Astrocyte (in vitro differentiated cells and primary cell): ENCODE measurements around the gene NCAPD2. TPM values are rescaled to one million over a fixed set of nuclear protein-coding genes. Genes with fewer than 3 reads are reported as not detected.

Source experiments
- DNase-seq: peaks from one replicate; pipeline ENCODE4 v3.0.0-alpha.2; 2010; ENCODE audit warnings: low read depth
- FAIRE-seq: peaks from 2 replicates; lab custom pipeline; 2011; peaks lifted over from hg19 to GRCh38; lab: Jason Lieb, UNC
- H2AFZ ChIP-seq: 2 replicates; pipeline ENCODE4 v1.6.0; 2012; ENCODE audit warnings: low read depth, low read length, inconsistent platforms
- H3K27ac ChIP-seq: 2 replicates; pipeline ENCODE4 v1.5.1; 2011; ENCODE audit warnings: low read depth, low read length, inconsistent platforms
- H3K27me3 ChIP-seq: 2 replicates; pipeline ENCODE4 v1.6.0; 2011; ENCODE audit warnings: low read length, inconsistent platforms; ENCODE audit not compliant: insufficient read depth
- H3K36me3 ChIP-seq: 2 replicates; pipeline ENCODE4 v1.5.1; 2011; ENCODE audit warnings: low read length, inconsistent platforms; ENCODE audit not compliant: insufficient read depth
- H3K4me1 ChIP-seq: 2 replicates; pipeline ENCODE4 v1.5.1; 2011; ENCODE audit warnings: low read length, inconsistent platforms; ENCODE audit not compliant: insufficient read depth
- H3K4me2 ChIP-seq: 2 replicates; pipeline ENCODE4 v1.6.0; 2012; ENCODE audit warnings: low read length, inconsistent platforms
- H3K4me3 ChIP-seq: 2 replicates; pipeline ENCODE4 v1.5.1; 2011; ENCODE audit warnings: low read depth, mild to moderate bottlenecking, low read length, inconsistent platforms; ENCODE audit not compliant: insufficient read depth
- H3K79me2 ChIP-seq: 2 replicates; pipeline ENCODE4 v1.6.0; 2012; ENCODE audit warnings: mild to moderate bottlenecking, low read length, inconsistent platforms; ENCODE audit not compliant: insufficient read depth
- H3K9ac ChIP-seq: 2 replicates; pipeline ENCODE4 v1.6.0; 2012; ENCODE audit warnings: mild to moderate bottlenecking, low read length, inconsistent platforms
- H3K9me3 ChIP-seq: 2 replicates; pipeline ENCODE4 v1.5.1; 2012; ENCODE audit warnings: low read depth, mild to moderate bottlenecking, low read length, inconsistent platforms; ENCODE audit not compliant: insufficient read depth
- H4K20me1 ChIP-seq: 2 replicates; pipeline ENCODE4 v1.6.0; 2012; ENCODE audit warnings: low read length, inconsistent platforms; ENCODE audit not compliant: insufficient read depth
- H3K27ac Mint-ChIP-seq: one replicate; pipeline ENCODE4 v1.8.0; 2021; ENCODE audit warnings: mild to moderate bottlenecking, mixed read lengths; ENCODE audit not compliant: unreplicated experiment
- H3K27me3 Mint-ChIP-seq: one replicate; pipeline ENCODE4 v1.8.0; 2021; ENCODE audit warnings: low read depth, mixed read lengths; ENCODE audit not compliant: unreplicated experiment
- H3K36me3 Mint-ChIP-seq: one replicate; pipeline ENCODE4 v1.8.0; 2021; ENCODE audit warnings: low read depth, mixed read lengths; ENCODE audit not compliant: unreplicated experiment
- H3K4me1 Mint-ChIP-seq: one replicate; pipeline ENCODE4 v1.8.0; 2021; ENCODE audit warnings: low read depth, mixed read lengths; ENCODE audit not compliant: unreplicated experiment
- H3K4me3 Mint-ChIP-seq: one replicate; pipeline ENCODE4 v1.8.0; 2021; ENCODE audit warnings: mild to moderate bottlenecking, moderate library complexity, mixed read lengths; ENCODE audit not compliant: unreplicated experiment
- H3K9me3 Mint-ChIP-seq: one replicate; pipeline ENCODE4 v1.8.0; 2021; ENCODE audit warnings: mild to moderate bottlenecking, mixed read lengths; ENCODE audit not compliant: unreplicated experiment
- CTCF ChIP-seq: IDR thresholded peaks from 2 replicates; pipeline ENCODE4 v1.5.1; 2011; ENCODE audit warnings: low read depth, mild to moderate bottlenecking, inconsistent platforms, low read length, moderate library complexity; ENCODE audit not compliant: insufficient read depth
- EZH2 ChIP-seq: IDR thresholded peaks from 2 replicates; pipeline ENCODE4 v1.6.1; 2012; ENCODE audit warnings: mild to moderate bottlenecking, low read length, inconsistent platforms; ENCODE audit not compliant: insufficient read depth
- total RNA-seq: library from RNA; stranded (reverse); gene quantifications from 2 replicates; pipeline ENCODE4 v1.2.1, GENCODE V29; 2021

NCAPD2 gene
- total RNA-seq, 1 donor from 2014 or later = 18.6 TPM

GRCh38 chr12:6553051-6553868, 59.4 kb downstream of the NCAPD2 start:
- peaks cover 13% of the 10 kb centered on the region for H3K36me3 ChIP-seq
- Mint-ChIP-seq H3K27ac (peak overlapping the region; percentile 98), H3K4me1 (peaks cover 41% of the 10 kb centered on the region), H3K36me3 (peaks cover 10% of the 10 kb centered on the region), H3K27me3 (no peaks in the 10 kb centered on the region), H3K4me3 (peak overlapping the region; percentile 80), H3K9me3 (no peaks in the 10 kb centered on the region)
- peaks cover 42% of the 10 kb centered on the region for H4K20me1 ChIP-seq
- H3K9ac ChIP-seq = peak overlapping the region; percentile 75
- peak overlapping the region; percentile 2 for H3K4me3 ChIP-seq
- H3K9me3 ChIP-seq = no peaks in the 10 kb centered on the region
- no peaks in the 10 kb centered on the region for H3K27me3 ChIP-seq
- DNase-seq (peak; percentile 56), FAIRE-seq (peak; percentile 97)
- TF ChIP-seq EZH2 (no peak), CTCF (no peak)
- peak overlapping the region; percentile 82 for H3K27ac ChIP-seq
- no peak overlapping the region for H2AFZ ChIP-seq
- peak overlapping the region; percentile 98 for H3K4me2 ChIP-seq
- peaks cover 68% of the 10 kb centered on the region for H3K79me2 ChIP-seq
- peaks cover 65% of the 10 kb centered on the region for H3K4me1 ChIP-seq

GRCh38 chr12:6554168-6555017, 60.5 kb downstream of the NCAPD2 start:
- TF ChIP-seq CTCF (peak; percentile 55), EZH2 (no peak)
- no peaks in the 10 kb centered on the region for H3K27me3 ChIP-seq
- peaks cover 67% of the 10 kb centered on the region for H3K79me2 ChIP-seq
- Mint-ChIP-seq H3K27ac (peak overlapping the region; percentile 82), H3K9me3 (no peaks in the 10 kb centered on the region), H3K4me1 (peaks cover 34% of the 10 kb centered on the region), H3K27me3 (no peaks in the 10 kb centered on the region), H3K36me3 (peaks cover 6% of the 10 kb centered on the region), H3K4me3 (peak overlapping the region; percentile 91)
- FAIRE-seq (no peak), DNase-seq (peak; percentile 65)
- no peaks in the 10 kb centered on the region for H3K9me3 ChIP-seq
- H3K9ac ChIP-seq = peak overlapping the region; percentile 84
- peak overlapping the region; percentile 62 for H2AFZ ChIP-seq
- H3K4me2 ChIP-seq = peak overlapping the region; percentile 98
- H3K4me1 ChIP-seq = peaks cover 55% of the 10 kb centered on the region
- H3K36me3 ChIP-seq = peaks cover 15% of the 10 kb centered on the region
- H3K27ac ChIP-seq = peak overlapping the region; percentile 49
- peak overlapping the region; percentile 85 for H3K4me3 ChIP-seq
- peaks cover 47% of the 10 kb centered on the region for H4K20me1 ChIP-seq
